GM10266 (cell line): ENCODE results near the gene SLC25A21.
"Not testable (repeated sequence)": the region's sequence is repeated elsewhere in the genome, so short reads cannot be mapped to it uniquely, and the experiment has no call there.

ENCODE experiments used
- DNase-seq: peaks from one replicate; pipeline ENCODE4 v3.0.0; 2012; ENCODE audit errors: extremely low spot score
- TF ChIP-seq, protein P1 (sequence below): IDR thresholded peaks from 2 replicates; pipeline ENCODE4 v1.5.1; 2012; ENCODE audit warnings: mild to moderate bottlenecking, low read depth; ENCODE audit not compliant: control insufficient read depth, insufficient read depth; ENCODE audit errors: missing control alignments

Gene SLC25A21

DNA sequence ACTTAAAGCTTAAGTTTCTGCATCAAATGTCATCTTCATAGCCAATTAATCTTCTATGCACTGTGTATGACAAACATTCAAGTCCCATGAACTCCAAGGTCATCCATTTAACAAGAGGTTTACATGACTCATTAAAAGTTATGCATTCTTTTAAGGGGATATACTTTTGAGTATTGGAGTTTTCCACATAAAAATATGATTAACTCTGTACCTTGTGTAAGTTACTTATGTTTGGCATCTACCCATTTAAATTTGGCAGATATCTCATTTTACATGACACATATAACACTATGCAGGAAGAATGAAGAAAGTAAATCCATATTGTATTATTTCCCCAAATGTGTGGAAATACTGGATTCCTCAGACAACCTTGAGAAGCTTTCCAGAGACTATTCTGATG lies 270.5 kb downstream of the SLC25A21 start:
- TF ChIP-seq, protein P1, sequence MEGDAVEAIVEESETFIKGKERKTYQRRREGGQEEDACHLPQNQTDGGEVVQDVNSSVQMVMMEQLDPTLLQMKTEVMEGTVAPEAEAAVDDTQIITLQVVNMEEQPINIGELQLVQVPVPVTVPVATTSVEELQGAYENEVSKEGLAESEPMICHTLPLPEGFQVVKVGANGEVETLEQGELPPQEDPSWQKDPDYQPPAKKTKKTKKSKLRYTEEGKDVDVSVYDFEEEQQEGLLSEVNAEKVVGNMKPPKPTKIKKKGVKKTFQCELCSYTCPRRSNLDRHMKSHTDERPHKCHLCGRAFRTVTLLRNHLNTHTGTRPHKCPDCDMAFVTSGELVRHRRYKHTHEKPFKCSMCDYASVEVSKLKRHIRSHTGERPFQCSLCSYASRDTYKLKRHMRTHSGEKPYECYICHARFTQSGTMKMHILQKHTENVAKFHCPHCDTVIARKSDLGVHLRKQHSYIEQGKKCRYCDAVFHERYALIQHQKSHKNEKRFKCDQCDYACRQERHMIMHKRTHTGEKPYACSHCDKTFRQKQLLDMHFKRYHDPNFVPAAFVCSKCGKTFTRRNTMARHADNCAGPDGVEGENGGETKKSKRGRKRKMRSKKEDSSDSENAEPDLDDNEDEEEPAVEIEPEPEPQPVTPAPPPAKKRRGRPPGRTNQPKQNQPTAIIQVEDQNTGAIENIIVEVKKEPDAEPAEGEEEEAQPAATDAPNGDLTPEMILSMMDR: no peak

DNA sequence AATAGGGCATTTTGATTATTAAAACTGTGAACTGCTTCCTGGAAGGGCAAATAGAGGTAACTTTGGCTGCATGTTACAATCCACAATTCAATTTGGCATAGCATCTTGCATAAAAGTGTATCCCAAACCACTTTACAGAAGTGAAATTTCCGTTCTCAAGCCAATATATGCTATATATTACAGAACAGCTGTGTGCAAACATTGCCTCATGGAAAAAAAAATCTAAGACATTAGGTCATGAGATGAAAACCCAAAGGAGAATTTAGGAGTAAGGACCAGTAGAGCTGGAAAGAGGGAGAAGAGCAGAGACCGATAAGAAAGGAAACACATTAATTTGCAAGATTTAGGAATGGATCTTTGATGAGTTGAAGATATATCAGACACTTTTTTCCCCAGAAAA lies 271.6 kb downstream of the SLC25A21 start:
- no peak for DNase-seq

More for the DNA sequence above, 270.5 kb downstream of the SLC25A21 start:
- no peak for DNase-seq

GRCh38 chr14:36896300-36896699 lies 276.1 kb downstream of the SLC25A21 start:
- not testable (repeated sequence) for DNase-seq

More for the DNA sequence above, 271.6 kb downstream of the SLC25A21 start:
- TF ChIP-seq, protein P1: no peak

DNA sequence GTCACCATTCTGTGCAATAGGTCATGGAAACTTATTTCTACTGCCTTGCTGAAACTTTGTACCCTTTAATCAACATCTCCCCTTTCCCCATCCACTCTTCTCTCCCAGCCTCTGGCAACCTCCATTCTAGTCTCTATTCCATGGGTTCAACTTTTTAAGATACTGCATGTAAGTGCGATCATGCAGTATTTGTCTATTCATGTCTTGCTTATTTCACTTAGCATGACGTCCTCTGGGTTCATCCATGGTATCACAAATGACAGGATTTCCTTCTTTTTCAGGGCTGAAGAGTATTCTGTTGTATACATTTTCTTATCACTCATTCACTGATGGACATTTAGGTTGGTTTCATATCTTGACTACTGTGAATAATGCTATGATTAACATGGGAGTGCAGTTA lies 288.4 kb downstream of the SLC25A21 start:
- TF ChIP-seq, protein P1: no peak
- no peak for DNase-seq

- TF ChIP-seq, protein P1: no peak
- no peak for DNase-seq
Observed at GRCh38 chr14:36880276-36880675, 292.1 kb downstream of the SLC25A21 start.

GRCh38 chr14:36879558-36879957 lies 292.8 kb downstream of the SLC25A21 start:
- TF ChIP-seq, protein P1: no peak
- DNase-seq: no peak

- TF ChIP-seq, protein P1: no peak
- DNase-seq: no peak
Observed at GRCh38 chr14:36874396-36875138, 297.8 kb downstream of the SLC25A21 start.
